HepG2 (cell line): Measurements from ENCODE around the gene GLB1L3. TPM values are rescaled to one million over a fixed set of nuclear protein-coding genes. Genes with fewer than 3 reads are reported as not detected.

Experiments used
- CEBPG ChIP-seq: IDR thresholded peaks from 2 replicates; pipeline ENCODE4 v1.6.1; 2016
- EP300 ChIP-seq, 3 experiments: sonication (generic) in 1 of 3; formaldehyde crosslinking in 1 of 3; IDR thresholded peaks; 2 replicates each; pipeline versions ENCODE4 v1.5.1 to v1.6.1; 2011 to 2020; ENCODE audit warnings: low read depth in 2 of 3, low read length in 2 of 3, borderline replicate concordance in 1 of 3, improper control_type of control experiment in 1 of 3, mild to moderate bottlenecking in 1 of 3, missing genetic modification reagents in 1 of 3, moderate library complexity in 1 of 3
- HMG20B ChIP-seq: conservative IDR thresholded peaks from 2 replicates; pipeline ENCODE4 v1.6.1; 2016; ENCODE audit warnings: missing genetic modification reagents, missing compliant biosample characterization
- KDM6A ChIP-seq: IDR thresholded peaks from 2 replicates; pipeline ENCODE4 v1.6.1; 2016; ENCODE audit warnings: low read depth
- KLF6 ChIP-seq: IDR thresholded peaks from 2 replicates; pipeline ENCODE4 v1.8.0; 2016; ENCODE audit warnings: missing biosample characterization, missing genetic modification reagents
- SCMH1 ChIP-seq: sonication (generic); formaldehyde crosslinking; IDR thresholded peaks from 2 replicates; pipeline ENCODE4 v1.9.0; 2021; ENCODE audit warnings: missing genetic modification reagents, mild to moderate bottlenecking, borderline replicate concordance
- SETDB1 ChIP-seq: sonication (generic); formaldehyde crosslinking; IDR thresholded peaks from 2 replicates; pipeline ENCODE4 v1.5.1; 2020; ENCODE audit warnings: missing genetic modification reagents, mild to moderate bottlenecking, borderline replicate concordance
- SNAPC2 ChIP-seq: sonication (generic); formaldehyde crosslinking; IDR thresholded peaks from 2 replicates; pipeline ENCODE4 v1.8.1; 2022; ENCODE audit warnings: mild to moderate bottlenecking, missing genetic modification reagents
- ZNF496 ChIP-seq: sonication (generic); formaldehyde crosslinking; IDR thresholded peaks from 2 replicates; pipeline ENCODE4 v1.8.1; 2023; ENCODE audit warnings: mild to moderate bottlenecking, moderate library complexity, missing genetic modification reagents; ENCODE audit not compliant: insufficient replicate concordance
- polyA plus RNA-seq, 8 experiments: library from polyadenylated mRNA; depleted of rRNA in 3 of 8; stranded (reverse) in 7 of 8; unstranded in 1 of 8; fragments of >200 nt; fragmentation: Illumina TruSeq in 4 of 8; extraction: Trizol in 4 of 8; gene quantifications; 2 replicates each; pipeline versions ENCODE4 v1.2.1 to v1.2.3, GENCODE V29; 2011 to 2016; ENCODE audit warnings: low read depth in 4 of 8, missing spikeins in 1 of 8, mixed read lengths in 1 of 8; ENCODE audit not compliant: insufficient read depth in 1 of 8
- total RNA-seq, 5 experiments: library from RNA; depleted of rRNA; stranded (reverse); fragments of >200 nt; fragmentation: Illumina TruSeq; extraction: Trizol; gene quantifications; 2 replicates each; pipeline ENCODE4 v1.2.3, GENCODE V29; 2016; ENCODE audit warnings: low read depth in 1 of 5
- TF ChIP-seq, protein P1 (sequence below): sonication (generic); formaldehyde crosslinking; IDR thresholded peaks from 2 replicates; pipeline ENCODE4 v1.8.0; 2022; ENCODE audit warnings: missing genetic modification reagents, mild to moderate bottlenecking, borderline replicate concordance
- TF ChIP-seq, protein P2 (sequence below): sonication (generic); formaldehyde crosslinking; IDR thresholded peaks from 2 replicates; pipeline ENCODE4 v1.8.0; 2022; ENCODE audit warnings: mild to moderate bottlenecking, missing genetic modification reagents, moderate library complexity
- TF ChIP-seq, protein P3 (sequence below): IDR thresholded peaks from 2 replicates; pipeline ENCODE4 v1.6.1; 2016; ENCODE audit warnings: mild to moderate bottlenecking
- TF ChIP-seq, protein P4 (sequence below), 2 experiments: fragments of 450-650 bp in 1 of 2; sonication (generic) in 1 of 2; formaldehyde crosslinking in 1 of 2; IDR thresholded peaks; 2 replicates each; pipeline versions ENCODE4 v1.6.1 to v1.8.0; 2016 to 2022; ENCODE audit warnings: antibody characterized with exemption in 1 of 2, mild to moderate bottlenecking in 1 of 2, missing genetic modification reagents in 1 of 2
- TF ChIP-seq, protein P5 (sequence below): IDR thresholded peaks from 2 replicates; pipeline ENCODE4 v1.6.1; 2016; ENCODE audit warnings: low read depth, borderline replicate concordance

Gene GLB1L3
- total and polyA plus RNA-seq, 2 of the 13 experiments (the other 11 are each of a cell fraction or from before 2014, with no cell fraction given): not detected

DNA sequence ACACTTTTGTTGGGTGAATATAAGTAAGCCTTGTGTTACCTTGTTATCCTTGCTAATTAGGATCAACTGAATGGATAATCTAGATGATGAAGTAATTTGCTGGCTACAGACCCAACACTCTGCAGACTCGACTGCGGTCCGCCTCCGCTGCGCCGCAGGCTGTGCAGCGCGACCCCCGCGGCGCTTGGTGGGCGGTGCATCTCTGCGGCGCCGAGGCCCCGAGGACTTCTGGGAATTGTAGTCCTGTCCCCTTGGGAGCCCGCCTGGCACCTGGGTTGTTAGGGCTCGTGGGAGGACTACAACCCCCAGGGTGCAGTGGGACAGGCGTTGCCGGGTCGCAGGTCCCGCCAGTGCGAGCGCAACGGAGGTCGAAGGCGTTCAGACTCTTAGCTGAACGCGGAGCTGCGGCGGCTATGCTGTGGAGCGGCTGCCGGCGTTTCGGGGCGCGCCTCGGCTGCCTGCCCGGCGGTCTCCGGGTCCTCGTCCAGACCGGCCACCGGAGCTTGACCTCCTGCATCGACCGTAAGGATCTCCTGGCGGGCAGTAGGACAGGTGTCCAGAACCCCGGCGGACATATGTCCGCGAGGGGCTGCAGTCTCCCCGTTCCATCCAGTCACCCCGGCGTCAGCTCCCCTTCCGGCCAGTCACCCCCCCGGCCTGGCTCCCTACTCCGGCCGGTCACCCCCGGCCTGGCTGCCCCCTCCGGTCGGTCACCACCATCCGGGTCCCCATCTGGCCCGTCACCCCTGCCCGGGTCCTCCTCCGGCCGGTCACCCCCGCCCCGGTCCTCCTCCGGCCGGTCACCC is 22.8 kb upstream of the GLB1L3 start, which contains the start of the genes ACAD8 and THYN1 (continued):
- TF ChIP-seq SCMH1 (CRISPR knock-in tag): no peak
- TF ChIP-seq, protein P1, sequence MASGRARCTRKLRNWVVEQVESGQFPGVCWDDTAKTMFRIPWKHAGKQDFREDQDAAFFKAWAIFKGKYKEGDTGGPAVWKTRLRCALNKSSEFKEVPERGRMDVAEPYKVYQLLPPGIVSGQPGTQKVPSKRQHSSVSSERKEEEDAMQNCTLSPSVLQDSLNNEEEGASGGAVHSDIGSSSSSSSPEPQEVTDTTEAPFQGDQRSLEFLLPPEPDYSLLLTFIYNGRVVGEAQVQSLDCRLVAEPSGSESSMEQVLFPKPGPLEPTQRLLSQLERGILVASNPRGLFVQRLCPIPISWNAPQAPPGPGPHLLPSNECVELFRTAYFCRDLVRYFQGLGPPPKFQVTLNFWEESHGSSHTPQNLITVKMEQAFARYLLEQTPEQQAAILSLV: no peak
- no peak for TF ChIP-seq SETDB1
- TF ChIP-seq KLF6 (CRISPR knock-in tag): peak; percentile 83
- peak; percentile 23; the same call in 1 of the 2 replicates for TF ChIP-seq CEBPG (CRISPR knock-in tag)
- TF ChIP-seq SNAPC2 (CRISPR knock-in tag): 0 out of 2 replicates have a peak, but pooled peaks have one; percentile 19
- TF ChIP-seq HMG20B (CRISPR knock-in tag): no peak
- TF ChIP-seq, protein P2, sequence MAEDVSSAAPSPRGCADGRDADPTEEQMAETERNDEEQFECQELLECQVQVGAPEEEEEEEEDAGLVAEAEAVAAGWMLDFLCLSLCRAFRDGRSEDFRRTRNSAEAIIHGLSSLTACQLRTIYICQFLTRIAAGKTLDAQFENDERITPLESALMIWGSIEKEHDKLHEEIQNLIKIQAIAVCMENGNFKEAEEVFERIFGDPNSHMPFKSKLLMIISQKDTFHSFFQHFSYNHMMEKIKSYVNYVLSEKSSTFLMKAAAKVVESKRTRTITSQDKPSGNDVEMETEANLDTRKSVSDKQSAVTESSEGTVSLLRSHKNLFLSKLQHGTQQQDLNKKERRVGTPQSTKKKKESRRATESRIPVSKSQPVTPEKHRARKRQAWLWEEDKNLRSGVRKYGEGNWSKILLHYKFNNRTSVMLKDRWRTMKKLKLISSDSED (CRISPR knock-in tag): no peak
- TF ChIP-seq EP300 (IDR thresholded peaks at IDR 0.05; ENCODE audit: low read depth in 2 of 2, low read length in 2 of 2): no peak
- no peak for TF ChIP-seq EP300 (CRISPR knock-in tag; IDR thresholded peaks at IDR 0.05; ENCODE audit: borderline replicate concordance)
- TF ChIP-seq, protein P3, sequence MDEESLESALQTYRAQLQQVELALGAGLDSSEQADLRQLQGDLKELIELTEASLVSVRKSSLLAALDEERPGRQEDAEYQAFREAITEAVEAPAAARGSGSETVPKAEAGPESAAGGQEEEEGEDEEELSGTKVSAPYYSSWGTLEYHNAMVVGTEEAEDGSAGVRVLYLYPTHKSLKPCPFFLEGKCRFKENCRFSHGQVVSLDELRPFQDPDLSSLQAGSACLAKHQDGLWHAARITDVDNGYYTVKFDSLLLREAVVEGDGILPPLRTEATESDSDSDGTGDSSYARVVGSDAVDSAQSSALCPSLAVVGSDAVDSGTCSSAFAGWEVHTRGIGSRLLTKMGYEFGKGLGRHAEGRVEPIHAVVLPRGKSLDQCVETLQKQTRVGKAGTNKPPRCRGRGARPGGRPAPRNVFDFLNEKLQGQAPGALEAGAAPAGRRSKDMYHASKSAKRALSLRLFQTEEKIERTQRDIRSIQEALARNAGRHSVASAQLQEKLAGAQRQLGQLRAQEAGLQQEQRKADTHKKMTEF (CRISPR knock-in tag): peak; percentile 87
- TF ChIP-seq KDM6A (CRISPR knock-in tag): no peak
- no peak for TF ChIP-seq ZNF496
- TF ChIP-seq, protein P4, sequence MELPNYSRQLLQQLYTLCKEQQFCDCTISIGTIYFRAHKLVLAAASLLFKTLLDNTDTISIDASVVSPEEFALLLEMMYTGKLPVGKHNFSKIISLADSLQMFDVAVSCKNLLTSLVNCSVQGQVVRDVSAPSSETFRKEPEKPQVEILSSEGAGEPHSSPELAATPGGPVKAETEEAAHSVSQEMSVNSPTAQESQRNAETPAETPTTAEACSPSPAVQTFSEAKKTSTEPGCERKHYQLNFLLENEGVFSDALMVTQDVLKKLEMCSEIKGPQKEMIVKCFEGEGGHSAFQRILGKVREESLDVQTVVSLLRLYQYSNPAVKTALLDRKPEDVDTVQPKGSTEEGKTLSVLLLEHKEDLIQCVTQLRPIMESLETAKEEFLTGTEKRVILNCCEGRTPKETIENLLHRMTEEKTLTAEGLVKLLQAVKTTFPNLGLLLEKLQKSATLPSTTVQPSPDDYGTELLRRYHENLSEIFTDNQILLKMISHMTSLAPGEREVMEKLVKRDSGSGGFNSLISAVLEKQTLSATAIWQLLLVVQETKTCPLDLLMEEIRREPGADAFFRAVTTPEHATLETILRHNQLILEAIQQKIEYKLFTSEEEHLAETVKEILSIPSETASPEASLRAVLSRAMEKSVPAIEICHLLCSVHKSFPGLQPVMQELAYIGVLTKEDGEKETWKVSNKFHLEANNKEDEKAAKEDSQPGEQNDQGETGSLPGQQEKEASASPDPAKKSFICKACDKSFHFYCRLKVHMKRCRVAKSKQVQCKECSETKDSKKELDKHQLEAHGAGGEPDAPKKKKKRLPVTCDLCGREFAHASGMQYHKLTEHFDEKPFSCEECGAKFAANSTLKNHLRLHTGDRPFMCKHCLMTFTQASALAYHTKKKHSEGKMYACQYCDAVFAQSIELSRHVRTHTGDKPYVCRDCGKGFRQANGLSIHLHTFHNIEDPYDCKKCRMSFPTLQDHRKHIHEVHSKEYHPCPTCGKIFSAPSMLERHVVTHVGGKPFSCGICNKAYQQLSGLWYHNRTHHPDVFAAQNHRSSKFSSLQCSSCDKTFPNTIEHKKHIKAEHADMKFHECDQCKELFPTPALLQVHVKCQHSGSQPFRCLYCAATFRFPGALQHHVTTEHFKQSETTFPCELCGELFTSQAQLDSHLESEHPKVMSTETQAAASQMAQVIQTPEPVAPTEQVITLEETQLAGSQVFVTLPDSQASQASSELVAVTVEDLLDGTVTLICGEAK (IDR thresholded peaks at IDR 0.05): no peak
- TF ChIP-seq, protein P4 (CRISPR knock-in tag; IDR thresholded peaks at IDR 0.05): peak; percentile 75
- TF ChIP-seq, protein P5, sequence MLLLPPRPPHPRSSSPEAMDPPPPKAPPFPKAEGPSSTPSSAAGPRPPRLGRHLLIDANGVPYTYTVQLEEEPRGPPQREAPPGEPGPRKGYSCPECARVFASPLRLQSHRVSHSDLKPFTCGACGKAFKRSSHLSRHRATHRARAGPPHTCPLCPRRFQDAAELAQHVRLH (CRISPR knock-in tag): no peak
